ENCODE results near the gene BOLA2B.
"Not testable (repeated sequence)": the region's sequence is repeated elsewhere in the genome, so short reads cannot be mapped to it uniquely, and the experiment has no call there.

Gene BOLA2B

GRCh38 chr16:30193615-30194014 lies at the start of gene BOLA2B, which contains the start of gene SLX1A:
Gene BOLA2B (minus strand): TSS chr16:30193666. CDS start chr16:30193595, 71 bp downstream.
Gene SLX1A (plus strand): TSS chr16:30193875. CDS start chr16:30194085, 210 bp downstream.
- DNase-seq, result not testable (repeated sequence)

- DNase-seq, result not testable (repeated sequence)
Measured at GRCh38 chr16:30217082-30217481, 23.6 kb upstream of the BOLA2B start.

- DNase-seq, result not testable (repeated sequence)
Measured at GRCh38 chr16:30211414-30211813, 17.9 kb upstream of the BOLA2B start.

- not testable (repeated sequence) for DNase-seq
Measured at GRCh38 chr16:30209032-30209431, 15.6 kb upstream of the BOLA2B start.

- not testable (repeated sequence) for DNase-seq
Measured at GRCh38 chr16:30207063-30207704, 13.7 kb upstream of the BOLA2B start.

GRCh38 chr16:30206252-30206651 lies 12.8 kb upstream of the BOLA2B start:
- DNase-seq, result not testable (repeated sequence)

GRCh38 chr16:30205541-30206236 lies 12.2 kb upstream of the BOLA2B start:
- not testable (repeated sequence) for DNase-seq

GRCh38 chr16:30199608-30200343 lies 6.3 kb upstream of the BOLA2B start:
- not testable (repeated sequence) for DNase-seq

- not testable (repeated sequence) for DNase-seq
Measured at GRCh38 chr16:30199049-30199448, 5.6 kb upstream of the BOLA2B start, which contains the start of gene SULT1A3. Gene SULT1A3 (plus strand): TSS chr16:30199255. CDS start chr16:30200729, 1,474 bp downstream.

- DNase-seq, result not testable (repeated sequence)
Measured at GRCh38 chr16:30197001-30197400, 3.5 kb upstream of the BOLA2B start.

GRCh38 chr16:30194172-30194925 lies 883 bp upstream of the BOLA2B start:
- not testable (repeated sequence) for DNase-seq

GRCh38 chr16:30193098-30193497 lies 368 bp downstream of the BOLA2B start:
- not testable (repeated sequence) for DNase-seq

GRCh38 chr16:30191158-30191557 lies 2.3 kb downstream of the BOLA2B start:
- DNase-seq, result not testable (repeated sequence)

- DNase-seq, result no peak
- no peak for TF ChIP-seq POLR2A (IDR thresholded peaks at IDR 0.05; ENCODE audit: low read length)
- no peak for TF ChIP-seq GATA1 (IDR thresholded peaks at IDR 0.05; ENCODE audit: low read depth, low read length)
Measured at GRCh38 chr16:30187971-30188561, 5.4 kb downstream of the BOLA2B start.

GRCh38 chr16:30187556-30187865 lies 6.0 kb downstream of the BOLA2B start:
- no peak for TF ChIP-seq POLR2A (IDR thresholded peaks at IDR 0.05; ENCODE audit: low read length)
- TF ChIP-seq GATA1 (IDR thresholded peaks at IDR 0.05; ENCODE audit: low read depth, low read length), result no peak
- no peak for DNase-seq
